Measurements from ENCODE around the gene PSMC5. TPM values are rescaled to one million over a fixed set of nuclear protein-coding genes. Genes with fewer than 3 reads are reported as not detected.
A peak's percentile ranks its signal among the peaks of the same experiment; 100 is the strongest.
"Not testable (repeated sequence)": the region's sequence is repeated elsewhere in the genome, so short reads cannot be mapped to it uniquely, and the experiment has no call there.

Gene PSMC5
- total RNA-seq, 1 donor from 2014 or later, result 145 TPM

DNA sequence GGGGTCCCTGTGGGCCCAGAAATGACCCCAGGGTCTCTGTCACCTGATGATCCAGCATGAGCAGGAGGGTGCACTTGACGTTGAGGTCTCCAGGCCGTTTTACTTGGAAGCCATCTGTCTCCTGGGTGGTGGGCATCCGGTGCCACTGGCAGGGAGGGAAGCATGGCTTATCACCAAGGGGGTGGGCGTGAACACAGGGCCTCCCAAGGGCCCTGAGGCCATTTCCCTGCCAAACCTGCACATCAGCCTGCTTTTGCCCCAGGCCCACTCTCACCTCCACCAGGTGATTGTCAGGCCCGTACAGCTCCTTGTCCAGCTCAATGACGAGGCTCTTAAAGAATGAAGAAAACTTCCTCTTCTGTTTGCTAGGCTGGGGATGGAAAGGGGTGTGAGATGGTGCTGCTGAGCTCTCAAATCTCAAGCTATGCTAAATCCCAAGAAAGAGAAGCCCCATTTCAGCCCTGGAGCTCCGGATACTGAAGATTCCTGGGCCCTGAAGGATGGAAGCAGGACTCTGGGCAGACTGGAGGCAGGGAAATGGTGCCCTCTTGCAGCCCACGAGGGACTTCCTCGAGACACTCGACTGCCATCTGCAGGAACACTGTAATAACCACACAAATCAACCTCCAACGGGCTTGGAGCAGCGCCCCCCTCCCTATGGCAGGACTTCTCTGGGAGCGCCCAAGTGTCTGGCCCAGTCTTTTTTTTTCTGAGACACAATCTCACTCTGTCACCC lies 7.4 kb downstream of the PSMC5 start:
- ATAC-seq, result no peak
- intact Hi-C loops (cut with DNase I), result no loop called here
- no peak for DNase-seq (ENCODE audit: missing footprints)

DNA sequence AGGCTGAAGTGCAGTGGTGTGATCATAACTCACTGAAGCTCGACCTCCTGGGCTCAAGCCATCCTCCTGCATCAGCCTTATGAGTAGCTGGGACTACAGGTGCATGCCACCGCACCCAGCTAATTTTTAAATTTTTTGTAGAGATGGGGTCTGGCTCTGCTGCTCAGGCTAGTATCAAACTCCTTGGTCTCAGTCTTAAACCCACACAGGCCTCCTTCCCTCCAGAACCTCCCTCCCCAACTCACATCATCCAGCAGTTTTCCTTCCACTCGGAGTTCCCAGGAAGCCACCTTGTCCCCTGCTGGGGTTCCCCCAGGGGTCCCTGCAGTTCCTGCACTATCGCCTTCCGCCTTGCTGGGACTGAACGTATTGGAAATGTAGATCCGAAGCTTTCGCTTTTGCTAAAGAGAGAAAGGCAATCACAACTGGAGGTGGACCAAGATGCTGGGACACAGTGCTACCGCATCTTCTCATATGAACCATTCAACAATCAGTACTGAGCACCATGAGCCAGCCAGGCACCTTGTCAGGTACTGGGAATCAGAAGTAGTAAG lies 8.0 kb downstream of the PSMC5 start:
- ATAC-seq (no peak), DNase-seq (ENCODE audit: missing footprints) (no peak)
- intact Hi-C loops (cut with DNase I), result no loop called here

DNA sequence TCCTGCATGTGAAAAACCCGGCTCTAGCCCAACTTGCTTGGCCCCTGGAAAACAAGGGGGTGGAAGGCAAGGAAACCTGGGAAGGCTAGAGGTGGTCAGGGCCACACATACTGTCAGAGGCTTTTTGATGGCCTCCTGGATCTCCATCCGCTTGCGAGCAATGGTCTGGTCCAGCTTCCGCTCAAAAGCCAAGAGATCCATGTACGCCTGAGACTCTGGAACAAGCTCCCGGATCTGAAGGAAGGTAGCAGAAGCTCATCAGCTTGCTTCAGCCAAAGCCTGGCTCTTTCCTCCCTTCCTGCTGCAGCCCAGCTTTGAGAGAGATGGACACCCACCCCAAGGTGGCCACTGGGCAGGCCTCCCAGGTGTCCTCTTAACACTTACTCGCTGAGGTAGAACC lies 9.6 kb downstream of the PSMC5 start:
- no peak for ATAC-seq
- no peak for DNase-seq (ENCODE audit: missing footprints)
- intact Hi-C loops (cut with DNase I), result no loop called here

DNA sequence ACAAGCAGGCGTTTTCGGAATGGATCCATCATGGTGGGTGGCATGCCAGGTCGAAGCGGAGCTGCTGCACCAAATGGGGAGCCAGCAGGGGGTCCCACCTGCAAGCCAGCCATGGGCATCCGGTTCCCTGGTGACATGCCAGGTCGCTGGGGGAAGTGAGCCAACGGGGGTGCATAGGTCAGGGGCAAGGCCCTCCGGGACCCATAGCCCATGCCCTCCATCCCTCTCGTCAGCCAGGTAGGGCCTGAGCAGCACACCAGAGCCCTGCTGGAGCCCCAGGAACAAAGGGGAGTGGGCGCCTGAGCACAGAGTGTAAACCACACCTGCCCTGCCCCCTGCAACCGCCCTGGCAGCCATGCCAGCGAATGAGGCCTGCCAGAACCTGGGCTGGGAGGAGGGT lies 10.2 kb downstream of the PSMC5 start:
- intact Hi-C loops (cut with DNase I), result no loop called here
- no peak for DNase-seq (ENCODE audit: missing footprints)

DNA sequence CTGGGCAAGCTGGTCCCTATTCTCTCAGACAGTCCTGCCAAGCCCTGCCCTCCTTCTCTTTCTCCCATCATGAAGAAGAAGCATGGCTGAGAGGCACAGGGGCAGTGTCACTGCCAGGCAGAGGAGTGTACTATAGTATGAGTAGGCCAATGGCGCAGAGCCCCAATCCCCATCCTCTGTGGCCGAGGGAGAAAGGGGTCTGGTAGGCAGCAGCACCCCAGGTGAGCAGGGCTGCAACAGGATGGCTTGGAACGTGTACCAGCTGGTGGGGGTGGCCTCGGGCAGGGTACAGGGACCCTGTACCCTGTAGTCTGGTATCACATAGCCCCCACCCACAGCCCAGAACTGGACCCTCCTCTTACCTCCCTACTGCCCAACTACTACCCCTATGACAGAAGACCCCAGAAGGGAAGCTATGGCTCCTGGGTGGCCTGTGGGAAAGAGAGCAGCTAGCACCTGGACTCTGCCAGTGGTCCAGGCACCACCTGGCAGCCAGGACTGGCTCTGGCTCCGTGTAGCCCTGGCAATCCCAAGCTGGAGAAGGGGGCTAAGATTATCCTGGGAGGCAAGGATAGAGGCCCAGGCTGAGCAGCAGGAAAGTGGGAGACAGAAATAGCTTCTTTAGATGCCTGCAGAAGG lies 10.8 kb downstream of the PSMC5 start:
- DNase-seq (ENCODE audit: missing footprints), result peak; percentile 59
- ATAC-seq, result no peak
- intact Hi-C loops (cut with DNase I), result no loop called here

More for the DNA sequence above, 10.2 kb downstream of the PSMC5 start:
- ATAC-seq, result no peak

DNA sequence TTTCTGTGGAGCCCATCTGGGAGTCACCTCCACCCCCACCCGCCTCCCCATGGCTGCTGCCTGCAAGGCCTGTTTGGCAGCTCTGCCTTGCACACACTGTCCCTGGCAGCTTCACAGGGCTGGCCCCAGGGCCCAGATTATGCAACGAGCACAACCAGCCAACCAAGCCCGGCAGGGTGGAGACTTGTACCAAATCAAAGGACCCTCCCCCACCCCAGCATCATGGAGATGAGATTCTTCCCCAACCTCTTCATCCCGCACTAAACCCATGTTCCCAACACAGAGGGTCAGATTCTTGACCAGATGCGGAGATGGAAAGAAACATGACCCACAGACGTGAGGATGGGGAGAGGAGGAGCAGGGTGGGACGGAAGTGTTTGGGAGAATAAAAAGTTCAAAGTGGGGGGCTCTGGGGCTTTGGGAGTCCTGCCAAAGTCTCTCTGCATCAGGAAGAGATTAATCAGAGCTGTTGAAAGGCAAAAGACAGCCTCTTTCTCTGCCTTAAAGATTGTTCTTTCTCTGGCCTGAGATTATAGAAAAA lies 11.5 kb downstream of the PSMC5 start:
- ATAC-seq (peak; percentile 54), DNase-seq (ENCODE audit: missing footprints) (peak; percentile 95)
- intact Hi-C loops (cut with DNase I), result no loop called here

DNA sequence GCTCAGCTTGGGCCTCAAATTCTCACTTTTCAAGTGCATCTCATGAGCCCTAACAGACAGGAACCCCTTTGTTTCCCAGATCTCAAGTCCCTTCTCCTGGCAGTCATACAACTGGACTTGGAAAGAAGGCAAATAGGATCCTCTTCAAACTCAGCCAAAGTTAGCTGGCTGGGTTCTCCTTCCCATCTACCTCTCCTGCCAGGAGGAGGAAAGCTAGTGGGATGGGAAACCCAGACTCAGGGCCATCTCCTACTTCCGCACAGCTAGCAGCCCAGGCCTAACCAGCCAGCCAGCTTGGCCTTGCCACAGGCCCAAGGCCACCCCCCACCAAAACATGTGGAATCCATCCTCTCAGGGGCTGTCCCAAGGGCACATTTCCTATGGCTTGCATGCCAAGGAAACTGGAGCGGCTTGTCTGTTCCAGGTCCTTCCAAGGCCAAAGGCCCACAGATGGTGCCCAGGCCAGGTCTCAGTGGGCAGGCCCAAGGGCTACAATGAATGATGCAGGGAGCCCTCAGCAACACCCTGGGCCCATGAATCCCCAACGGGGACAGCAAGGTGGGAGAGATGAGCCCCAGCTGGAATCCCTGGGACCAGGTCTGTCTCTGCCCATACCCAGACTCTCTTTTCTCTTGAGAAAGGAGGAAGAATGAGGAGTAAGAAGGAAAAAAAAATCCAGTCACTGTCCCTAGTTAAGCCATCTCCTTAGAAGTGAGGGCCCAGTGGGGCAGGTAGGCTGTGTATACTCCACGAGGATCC lies 13.5 kb downstream of the PSMC5 start:
- intact Hi-C loops (cut with DNase I), result no loop called here
- ATAC-seq, result peak; percentile 4
- peak; percentile 74 for DNase-seq (ENCODE audit: missing footprints)

DNA sequence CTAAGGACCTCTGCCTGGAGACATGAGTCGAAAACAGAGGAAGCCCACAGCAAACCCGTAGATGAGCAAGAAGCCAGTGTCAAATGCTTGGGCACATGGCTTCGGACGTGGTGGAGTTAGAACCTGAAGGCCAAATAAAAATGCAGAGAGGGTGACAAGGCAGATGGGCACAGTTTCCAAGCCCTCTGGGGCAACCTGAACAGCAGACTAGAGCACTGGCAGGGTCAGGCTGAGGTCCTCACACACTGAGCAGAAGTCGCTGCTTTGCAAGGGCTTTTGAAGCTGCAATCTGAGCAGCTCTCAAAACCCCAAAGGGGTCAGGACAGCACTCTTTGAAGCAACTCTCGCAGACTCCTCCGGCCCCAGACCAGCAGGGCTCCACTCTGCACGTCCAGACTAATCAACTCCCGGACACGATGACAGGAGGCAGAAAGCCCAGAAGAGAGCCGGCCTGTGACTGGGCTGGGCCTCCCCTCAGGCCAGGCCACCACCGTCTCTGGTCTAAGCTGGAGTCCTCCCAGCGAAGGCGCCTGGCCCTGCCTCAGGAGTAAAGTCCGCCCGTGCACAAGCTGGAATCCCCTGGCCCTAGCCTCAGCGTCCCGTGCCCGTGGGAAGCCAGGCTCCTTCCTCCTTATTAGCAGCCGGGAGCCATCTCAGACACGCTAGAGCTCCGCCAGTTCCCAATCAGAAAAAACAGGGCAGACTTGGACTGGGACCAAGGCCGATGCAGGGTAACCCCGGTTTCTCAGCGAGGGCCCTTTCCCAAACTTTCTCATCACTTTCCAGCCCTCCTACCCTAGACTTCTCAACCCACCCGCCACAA lies 14.3 kb downstream of the PSMC5 start:
- intact Hi-C loops (cut with DNase I), result no loop called here
- DNase-seq (ENCODE audit: missing footprints) (peak; percentile 89), ATAC-seq (peak; percentile 42)

DNA sequence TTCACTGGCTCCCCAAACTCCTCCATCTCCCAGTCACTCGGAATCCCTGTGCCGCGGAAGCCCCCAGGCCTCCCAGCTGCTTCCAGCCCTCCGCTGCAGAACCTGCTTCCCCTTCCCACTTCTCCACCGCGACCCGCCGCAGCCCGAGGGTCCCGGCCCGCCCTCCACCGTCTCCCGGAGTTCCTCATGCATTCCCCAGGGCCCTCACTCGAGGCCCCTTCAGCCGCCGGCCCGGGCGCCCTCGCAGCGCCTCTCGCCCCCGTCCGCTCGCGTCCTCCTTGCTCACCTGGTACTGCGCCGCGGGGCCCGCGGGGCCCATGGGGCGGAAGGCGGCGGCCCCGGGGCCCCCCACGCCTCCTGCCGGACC lies 14.9 kb downstream of the PSMC5 start:
- ATAC-seq (no peak), DNase-seq (ENCODE audit: missing footprints) (no peak)
- intact Hi-C loops (cut with DNase I), result no loop called here

DNA sequence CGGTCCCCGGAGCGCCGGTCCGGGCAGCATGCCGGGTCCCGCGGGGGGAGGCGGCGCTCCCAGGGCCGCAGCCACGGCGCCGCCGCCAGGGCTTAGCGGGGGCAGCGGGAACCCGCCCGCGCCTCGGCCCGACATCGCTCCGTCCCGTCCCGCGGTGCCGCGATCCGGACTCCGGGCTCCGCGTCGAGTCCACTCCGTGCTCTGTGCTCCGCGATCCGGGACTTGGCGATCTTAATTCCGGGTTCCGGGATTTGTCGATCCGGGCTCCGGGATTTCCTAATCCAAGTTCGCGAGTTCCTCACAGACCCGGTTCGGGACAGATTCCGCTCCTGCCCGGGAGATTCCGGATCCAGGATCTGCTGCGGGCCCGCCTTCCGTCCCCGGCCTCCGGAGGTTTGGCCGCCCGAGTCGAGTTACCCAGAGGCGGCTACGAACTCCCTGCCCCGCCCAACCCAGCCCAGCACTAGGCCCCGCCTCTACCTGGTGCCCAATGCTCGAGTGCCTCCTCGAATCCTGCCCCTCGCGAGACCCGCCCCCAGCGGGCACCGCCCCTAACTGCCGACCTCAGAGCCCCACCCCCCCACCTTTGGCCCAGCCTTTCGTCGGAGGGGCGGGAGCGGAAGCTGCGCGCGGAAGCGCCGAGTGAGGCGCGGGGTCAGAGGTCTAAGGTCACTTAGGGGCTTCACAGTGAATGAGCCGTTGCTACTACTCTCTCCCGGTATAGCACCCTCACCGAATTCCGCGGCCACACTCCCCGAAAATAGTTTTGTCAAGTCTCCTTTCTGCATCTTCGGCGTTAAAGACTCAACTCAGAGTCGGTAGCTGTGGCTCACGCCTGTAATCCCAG lies 15.5 kb downstream of the PSMC5 start, which contains the start of gene SMARCD2:
Gene SMARCD2, minus strand, starts transcription at position 146 of the 847 bp plus-strand sequence. Its CDS starts 11 bp downstream, at position 135.
- peak; percentile 99 for DNase-seq (ENCODE audit: missing footprints)
- intact Hi-C loops (cut with DNase I), result no loop called here
- peak; percentile 84 for ATAC-seq

DNA sequence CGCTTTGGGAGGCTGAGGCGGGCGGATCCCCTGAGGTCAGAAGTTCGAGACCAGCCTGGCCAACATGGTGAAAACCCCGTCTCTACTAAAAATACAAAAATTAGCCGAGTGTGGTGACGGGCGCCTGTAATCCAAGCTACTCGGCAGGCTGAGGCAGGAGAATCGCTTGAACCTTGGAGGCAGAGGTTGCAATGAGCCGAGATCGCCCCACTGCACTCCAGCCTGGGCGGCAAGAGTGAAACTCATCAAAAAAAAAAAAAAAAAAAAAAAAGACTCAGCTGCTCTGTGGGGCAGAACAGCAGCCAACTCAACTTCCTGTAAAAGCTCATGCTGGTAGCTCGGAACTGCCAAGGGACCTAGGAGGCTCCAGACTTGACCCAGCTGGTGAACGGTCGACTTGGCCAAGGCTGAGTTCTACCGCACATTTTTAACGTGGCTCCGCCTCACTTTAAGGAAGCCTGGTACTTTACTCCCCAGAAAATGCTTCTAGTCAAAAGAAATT lies 16.2 kb downstream of the PSMC5 start:
- intact Hi-C loops (cut with DNase I), result not testable (repeated sequence)
- ATAC-seq, result peak; percentile 11
- DNase-seq (ENCODE audit: missing footprints), result peak; percentile 82

DNA sequence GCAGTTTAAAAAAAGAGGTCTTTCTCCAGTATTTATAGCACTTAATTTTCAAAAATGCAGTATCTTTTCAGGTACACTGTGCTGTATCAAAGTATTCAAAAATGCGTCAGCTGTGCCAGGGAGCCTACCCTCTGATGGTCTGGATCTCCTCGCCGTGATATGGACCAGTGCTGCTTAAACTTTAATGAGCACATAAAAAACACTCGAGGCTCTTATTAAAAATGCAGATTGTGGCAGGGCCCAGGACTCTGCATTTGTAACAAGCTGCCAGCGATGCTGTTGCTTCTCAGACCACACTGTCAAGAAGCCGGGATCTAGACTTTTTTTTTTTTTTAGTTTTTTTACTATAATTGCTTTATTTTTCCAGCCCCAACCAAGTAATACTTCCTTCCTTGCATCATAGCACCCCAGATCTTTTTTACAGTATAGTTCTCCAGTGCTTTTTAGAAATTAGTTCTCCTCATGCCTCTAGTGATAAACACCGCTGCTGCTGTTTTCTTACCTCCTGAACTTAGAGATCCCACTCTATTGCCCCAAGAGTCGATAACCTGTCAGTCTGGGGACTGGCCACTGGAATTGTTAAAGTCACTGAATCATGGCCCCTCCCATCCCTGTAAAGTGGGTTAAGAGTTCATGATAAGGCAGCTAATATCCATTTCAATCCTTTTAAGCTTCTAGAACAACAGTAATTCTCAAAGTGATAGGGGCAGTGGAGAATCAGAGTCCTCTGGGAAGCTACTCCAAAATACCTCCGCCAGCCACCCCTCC lies 16.9 kb downstream of the PSMC5 start:
- intact Hi-C loops (cut with DNase I), result no loop called here

DNA sequence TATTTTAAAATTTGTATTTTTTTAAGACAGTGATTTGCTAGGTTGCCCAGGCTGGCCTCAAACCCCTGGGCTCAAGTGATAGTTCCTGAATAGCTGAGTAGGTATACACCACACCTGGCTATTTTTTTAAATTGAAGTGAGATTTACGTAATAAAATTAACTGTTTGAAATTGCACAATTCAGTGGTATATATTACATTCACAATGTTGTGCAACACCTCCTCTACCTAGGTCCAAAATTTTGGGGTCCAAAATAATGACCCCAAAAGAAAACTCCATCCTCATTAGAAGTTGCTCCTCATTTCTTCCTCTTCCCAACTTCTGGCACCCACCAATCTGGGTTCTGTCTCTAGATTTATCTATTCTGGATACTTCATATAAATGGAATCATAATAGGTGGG lies 18.3 kb downstream of the PSMC5 start:
- intact Hi-C loops (cut with DNase I), result no loop called here
- no peak for DNase-seq (ENCODE audit: missing footprints)
- ATAC-seq, result no peak

More for the DNA sequence above, 16.9 kb downstream of the PSMC5 start:
- ATAC-seq (no peak), DNase-seq (ENCODE audit: missing footprints) (no peak)

DNA sequence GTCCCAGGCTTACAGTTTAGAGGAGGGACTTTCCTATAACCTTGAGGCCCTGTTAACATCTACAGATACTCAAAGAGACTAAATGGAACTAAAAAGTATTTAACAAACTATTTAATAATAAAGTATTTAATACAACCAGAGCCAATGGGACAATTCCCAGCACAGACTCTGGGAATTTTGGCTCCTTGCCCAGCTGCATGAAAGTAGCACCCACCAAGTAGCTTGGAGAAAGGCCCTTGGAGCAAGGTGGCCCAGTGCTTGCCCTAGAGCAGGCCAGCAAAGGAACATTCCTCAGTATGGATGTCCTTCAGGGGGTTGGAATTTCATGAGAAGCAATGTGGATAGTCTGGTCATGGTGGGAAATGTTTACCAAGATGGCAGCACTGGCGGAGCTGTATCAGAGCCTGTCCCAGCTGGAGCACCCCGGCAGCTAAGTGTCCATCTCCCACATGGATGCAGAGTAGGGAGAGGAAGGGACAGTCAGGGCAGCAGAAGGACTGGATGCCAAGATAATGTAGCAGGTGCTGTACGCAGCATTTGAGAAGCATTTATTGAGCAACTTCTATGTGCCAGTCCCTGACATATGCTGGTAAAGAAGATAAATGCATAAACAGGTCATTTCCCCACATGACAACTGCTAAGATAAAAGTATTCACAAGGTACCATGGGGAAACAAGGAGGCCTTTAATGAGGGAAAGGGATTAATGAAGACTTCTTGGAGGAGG lies 20.5 kb downstream of the PSMC5 start:
- intact Hi-C loops (cut with DNase I), result no loop called here
- DNase-seq (ENCODE audit: missing footprints), result no peak
- ATAC-seq, result no peak

DNA sequence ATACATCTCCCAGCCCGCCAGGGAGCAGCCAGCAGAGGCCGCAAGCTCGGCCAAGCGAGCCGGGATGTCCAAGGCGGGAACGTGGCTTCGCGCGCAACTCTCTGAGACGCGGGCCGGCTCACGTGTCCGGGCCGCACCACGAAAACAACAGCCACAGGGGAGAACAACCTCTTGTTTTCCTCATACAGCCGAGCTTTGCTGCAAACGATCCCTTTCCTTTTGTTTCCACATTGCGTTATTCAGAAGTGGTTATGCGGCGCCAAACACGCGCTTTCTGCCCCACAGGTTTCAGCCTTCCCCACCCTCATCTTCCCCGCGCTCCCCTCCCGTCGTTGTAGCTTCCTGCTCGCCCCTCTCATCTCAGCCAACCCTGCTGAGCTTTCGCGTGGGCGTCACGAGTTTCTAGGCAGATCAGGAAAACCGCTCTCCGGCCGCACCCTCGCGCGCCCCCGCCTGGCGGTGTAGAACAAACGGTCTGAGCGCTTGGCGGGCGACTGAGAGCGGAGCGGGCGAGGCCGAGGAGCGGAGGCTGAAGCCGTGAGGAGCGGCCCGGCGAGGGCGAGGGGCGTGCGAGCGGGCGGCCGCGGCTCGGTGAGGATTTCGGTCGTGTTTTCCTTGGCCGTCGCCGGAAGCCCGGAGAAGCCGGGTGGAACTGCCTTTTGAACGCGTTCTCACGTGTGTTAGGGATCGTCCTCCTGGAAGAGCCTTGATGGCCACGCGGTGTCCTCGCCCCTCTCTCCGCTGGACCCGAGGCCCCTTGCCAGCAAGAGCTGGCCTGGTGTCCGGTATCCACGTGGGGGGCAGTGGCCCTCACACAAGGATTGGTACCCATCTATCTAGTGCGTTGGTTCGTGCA lies 21.8 kb downstream of the PSMC5 start:
- intact Hi-C loops (cut with DNase I), result no loop called here
- peak; percentile 97 for DNase-seq (ENCODE audit: missing footprints)
- peak; percentile 94 for ATAC-seq
